Measurements from ENCODE around the gene FGD5. TPM values are rescaled to one million over a fixed set of nuclear protein-coding genes. Genes with fewer than 3 reads are reported as not detected.

FGD5 gene
- polyA plus RNA-seq, 1 donor (not counting 4 experiments of a cell fraction or from before 2014, with no cell fraction given), result not detected

- peaks cover 8% of the 10 kb centered on the region for H3K9me1 ChIP-seq (ENCODE audit: control insufficient read depth, extremely low read depth, insufficient read depth, low read length)
- no peak overlapping the region for H2AFZ ChIP-seq (ENCODE audit: control insufficient read depth, low read length)
- peak overlapping the region; percentile 92 for H3K4me2 ChIP-seq (ENCODE audit: control insufficient read depth, extremely low read depth, insufficient read depth, low read depth, low read length)
- peak overlapping the region; percentile 94 for H3K27ac ChIP-seq (ENCODE audit: control insufficient read depth, insufficient read depth, low read length)
- peaks cover 7% of the 10 kb centered on the region for H3K4me1 ChIP-seq (ENCODE audit: control insufficient read depth, extremely low read depth, insufficient read depth, low read length)
- no peak for DNase-seq (ENCODE audit: low read depth, low spot score)
- peaks cover 58% of the 10 kb centered on the region for H3K79me2 ChIP-seq (ENCODE audit: control insufficient read depth, insufficient read depth, low read length)
- dilution Hi-C loops (cut with MboI; ENCODE audit: extremely low pct_ligation_motif_present, low sequenced_read_pairs), result no loop called here
- no peaks in the 10 kb centered on the region for H3K9me3 ChIP-seq (ENCODE audit: control insufficient read depth, low read depth, low read length)
- H4K20me1 ChIP-seq (ENCODE audit: control insufficient read depth, extremely low read depth, insufficient read depth, low read length), result no peaks in the 10 kb centered on the region
- no peak for FAIRE-seq
- peak overlapping the region; percentile 96 for H3K9ac ChIP-seq (ENCODE audit: control insufficient read depth, extremely low read depth, insufficient read depth, low read length)
- H3K36me3 ChIP-seq (ENCODE audit: control insufficient read depth in 2 of 2, extremely low read depth in 1 of 2, insufficient read depth in 2 of 2, low read length in 2 of 2), result peaks cover 6 to 14% of the 10 kb centered on the region in 2 experiments
- TF ChIP-seq CTCF (optimal IDR thresholded peaks at IDR 0.05 in 1 of 3, IDR thresholded peaks at IDR 0.05 in 1 of 3, conservative IDR thresholded peaks at IDR 0.05 in 1 of 3; ENCODE audit: extremely low read depth in 1 of 3, insufficient read depth in 2 of 3, low read length in 3 of 3) (no peak), EZH2 (IDR thresholded peaks at IDR 0.05; ENCODE audit: low read length) (no peak)
- no peaks in the 10 kb centered on the region for H3K27me3 ChIP-seq (ENCODE audit: control insufficient read depth, extremely low read depth, insufficient read depth, low read length)
- peak overlapping the region; percentile 86 to 97 (median 95) for H3K4me3 ChIP-seq (ENCODE audit: control insufficient read depth in 2 of 3, extremely low read depth in 1 of 3, insufficient read depth in 2 of 3, low read depth in 1 of 3, low read length in 3 of 3)
These were observed 127.5 kb downstream of the FGD5 start for GRCh38 chr3:14946236-14946635.

GRCh38 chr3:14946739-14947099 lies 128.0 kb downstream of the FGD5 start:
- TF ChIP-seq EZH2 (IDR thresholded peaks at IDR 0.05; ENCODE audit: low read length) (no peak), CTCF (optimal IDR thresholded peaks at IDR 0.05 in 1 of 3, IDR thresholded peaks at IDR 0.05 in 1 of 3, conservative IDR thresholded peaks at IDR 0.05 in 1 of 3; ENCODE audit: extremely low read depth in 1 of 3, insufficient read depth in 2 of 3, low read length in 3 of 3) (no peak)
- Histone ChIP-seq H3K4me2 (ENCODE audit: control insufficient read depth, extremely low read depth, insufficient read depth, low read depth, low read length) (peak overlapping the region; percentile 92), H4K20me1 (ENCODE audit: control insufficient read depth, extremely low read depth, insufficient read depth, low read length) (no peaks in the 10 kb centered on the region), H3K9ac (ENCODE audit: control insufficient read depth, extremely low read depth, insufficient read depth, low read length) (peak overlapping the region; percentile 96), H3K27me3 (ENCODE audit: control insufficient read depth, extremely low read depth, insufficient read depth, low read length) (no peaks in the 10 kb centered on the region), H3K27ac (ENCODE audit: control insufficient read depth, insufficient read depth, low read length) (peak overlapping the region; percentile 94), H3K79me2 (ENCODE audit: control insufficient read depth, insufficient read depth, low read length) (peaks cover 61% of the 10 kb centered on the region), H3K4me1 (ENCODE audit: control insufficient read depth, extremely low read depth, insufficient read depth, low read length) (peaks cover 7% of the 10 kb centered on the region), H3K9me3 (ENCODE audit: control insufficient read depth, low read depth, low read length) (no peaks in the 10 kb centered on the region), H3K4me3 (ENCODE audit: control insufficient read depth in 2 of 3, extremely low read depth in 1 of 3, insufficient read depth in 2 of 3, low read depth in 1 of 3, low read length in 3 of 3) (peak overlapping the region; percentile 86 to 97 (median 95)), H3K36me3 (ENCODE audit: control insufficient read depth in 2 of 2, extremely low read depth in 1 of 2, insufficient read depth in 2 of 2, low read length in 2 of 2) (peaks cover 6 to 14% of the 10 kb centered on the region in 2 experiments), H2AFZ (ENCODE audit: control insufficient read depth, low read length) (peak overlapping the region; percentile 90), H3K9me1 (ENCODE audit: control insufficient read depth, extremely low read depth, insufficient read depth, low read length) (peaks cover 8% of the 10 kb centered on the region)
- dilution Hi-C loops (cut with MboI; ENCODE audit: extremely low pct_ligation_motif_present, low sequenced_read_pairs), result no loop called here
- DNase-seq (ENCODE audit: low read depth, low spot score) (no peak), FAIRE-seq (no peak)

Measured in keratinocyte (primary cell).